Cardiac septum (tissue), 1 donor: ENCODE data around the gene STX5. TPM values are rescaled to one million over a fixed set of nuclear protein-coding genes. Genes with fewer than 3 reads are reported as not detected.
"Not testable (repeated sequence)": the region's sequence is repeated elsewhere in the genome, so short reads cannot be mapped to it uniquely, and the experiment has no call there.

Source experiments
- DNase-seq: peaks from one replicate; pipeline ENCODE4 v3.0.0-alpha.2; 2020; ENCODE audit warnings: low spot score
- intact Hi-C: fragments of 100-400 bp; cut with DNase I; formaldehyde crosslinking; loops from one replicate; pipeline ENCODE4 v1.14.0; 2022
- long read RNA-seq: library from polyadenylated mRNA; unstranded; transcript quantifications from one replicate; pipeline ENCODE4 v2.0.0, GENCODE V29; 2021
- total RNA-seq: library from RNA; stranded (reverse); fragmentation: NEBNext Ultra II Directional; extraction: Animal tissue kit (Norgen Biotek cat#: 25700); gene quantifications from one replicate; pipeline ENCODE4 v1.2.1, GENCODE V29; 2021
- donor health status: DM: no; HTN: no; CAD: no.

STX5 gene
- 19.7 TPM for total RNA-seq
- long read RNA-seq, transcript STX5-201 (11 exons, 1,794 nt) = major isoform, 14 of 20 reads
- long read RNA-seq, partial matches to known transcripts = 2 of 20 reads
- long read RNA-seq, other reads (novel, unspliced or antisense) = 2 of 20 reads

- intact Hi-C loops = no loop called here
- DNase-seq = peak; percentile 100
Observed at GRCh38 chr11:62831520-62832335, at the start of gene STX5. STX5 (minus strand) TSS chr11:62832051; CDS start chr11:62831243, 808 bp downstream.

GRCh38 chr11:62880803-62881578 is 49.1 kb upstream of the STX5 start, which contains the start of gene SLC3A2:
SLC3A2 (plus strand) TSS chr11:62880896; CDS start chr11:62881024, 128 bp downstream.
- DNase-seq = peak; percentile 94
- intact Hi-C loops = loop anchor here (1.0 to 2.0 kb wide), 3 partner anchors 24 to 95 kb away; no protein-coding TSS in a partner anchor

GRCh38 chr11:62880231-62880802 is 48.5 kb upstream of the STX5 start:
- intact Hi-C loops = loop anchor here (2.0 kb wide), 2 partner anchors 24 to 40 kb away; no protein-coding TSS in a partner anchor

GRCh38 chr11:62879235-62879978 is 47.6 kb upstream of the STX5 start:
- no peak for DNase-seq
- intact Hi-C loops = no loop called here

More at GRCh38 chr11:62880231-62880802, 48.5 kb upstream of the STX5 start:
- no peak for DNase-seq

- intact Hi-C loops = no loop called here
- DNase-seq = no peak
Observed at GRCh38 chr11:62876712-62877111, 44.9 kb upstream of the STX5 start.

GRCh38 chr11:62875698-62876478 is 44.0 kb upstream of the STX5 start:
- intact Hi-C loops = no loop called here
- no peak for DNase-seq

GRCh38 chr11:62874851-62875250 is 43.0 kb upstream of the STX5 start:
- no peak for DNase-seq
- intact Hi-C loops = no loop called here

- intact Hi-C loops = no loop called here
Observed at GRCh38 chr11:62865635-62866034, 33.8 kb upstream of the STX5 start.

GRCh38 chr11:62863687-62864335 is 32.0 kb upstream of the STX5 start:
- intact Hi-C loops = loop anchor here (2.0 to 5.0 kb wide), 2 partner anchors 77 to 467 kb away; partner anchors contain the start of gene TMEM179B

More at GRCh38 chr11:62865635-62866034, 33.8 kb upstream of the STX5 start:
- no peak for DNase-seq

GRCh38 chr11:62861564-62862192 is 29.8 kb upstream of the STX5 start:
- intact Hi-C loops = loop anchor here (2.0 to 5.0 kb wide), 2 partner anchors 75 to 464 kb away; partner anchors contain the start of gene TMEM179B

More at GRCh38 chr11:62863687-62864335, 32.0 kb upstream of the STX5 start:
- DNase-seq = no peak

GRCh38 chr11:62860835-62861563 is 29.1 kb upstream of the STX5 start:
- DNase-seq = no peak
- intact Hi-C loops = loop anchor here (5.0 kb wide), 1 partner anchor 464 kb away; no protein-coding TSS in a partner anchor

More at GRCh38 chr11:62861564-62862192, 29.8 kb upstream of the STX5 start:
- not testable (repeated sequence) for DNase-seq

- intact Hi-C loops = loop anchor here (5.0 kb wide), 1 partner anchor 132 kb away; the partner anchor contains the start of genes HNRNPUL2 and TTC9C
Observed at GRCh38 chr11:62859281-62859703, 27.4 kb upstream of the STX5 start.

GRCh38 chr11:62858201-62858600 is 26.4 kb upstream of the STX5 start:
- intact Hi-C loops = loop anchor here (5.0 kb wide), 1 partner anchor 131 kb away; the partner anchor contains the start of genes HNRNPUL2 and TTC9C

More at GRCh38 chr11:62859281-62859703, 27.4 kb upstream of the STX5 start:
- not testable (repeated sequence) for DNase-seq

GRCh38 chr11:62857541-62857982 is 25.7 kb upstream of the STX5 start:
- intact Hi-C loops = loop anchor here (2.0 to 5.0 kb wide), 2 partner anchors 23 to 130 kb away; partner anchors contain the start of genes HNRNPUL2, SLC3A2 and TTC9C
- no peak for DNase-seq

More at GRCh38 chr11:62858201-62858600, 26.4 kb upstream of the STX5 start:
- no peak for DNase-seq

- DNase-seq = no peak
- intact Hi-C loops = loop anchor here (2.0 to 5.0 kb wide), 2 partner anchors 24 to 129 kb away; partner anchors contain the start of genes HNRNPUL2, SLC3A2 and TTC9C
Observed at GRCh38 chr11:62856333-62856895, 24.6 kb upstream of the STX5 start.
